Mononuclear cell (primary cell): Measurements from ENCODE around the gene TRPV4. TPM values are rescaled to one million over a fixed set of nuclear protein-coding genes. Genes with fewer than 3 reads are reported as not detected.

ENCODE experiments used
- H3K27me3 ChIP-seq: 2 replicates; pipeline ENCODE4 v1.6.0; 2011; ENCODE audit warnings: low read length, control low read depth; ENCODE audit not compliant: insufficient read depth
- H3K4me1 ChIP-seq: 2 replicates; pipeline ENCODE4 v1.5.1; 2011; ENCODE audit warnings: mild to moderate bottlenecking, low read length, control low read depth; ENCODE audit not compliant: insufficient read depth
- H3K4me3 ChIP-seq: 2 replicates; pipeline ENCODE4 v1.5.1; 2011; ENCODE audit warnings: mild to moderate bottlenecking, low read length, moderate library complexity
- H3K9me3 ChIP-seq: 2 replicates; pipeline ENCODE4 v1.5.1; 2011; ENCODE audit warnings: low read depth, mild to moderate bottlenecking, control low read depth, low read length
- total RNA-seq: library from RNA; depleted of rRNA; stranded (reverse); fragments of >200 nt; gene quantifications from one replicate; pipeline ENCODE4 v1.2.3, GENCODE V29; 2012

The TRPV4 gene
- total RNA-seq, 1 donor = 0.31 TPM

DNA sequence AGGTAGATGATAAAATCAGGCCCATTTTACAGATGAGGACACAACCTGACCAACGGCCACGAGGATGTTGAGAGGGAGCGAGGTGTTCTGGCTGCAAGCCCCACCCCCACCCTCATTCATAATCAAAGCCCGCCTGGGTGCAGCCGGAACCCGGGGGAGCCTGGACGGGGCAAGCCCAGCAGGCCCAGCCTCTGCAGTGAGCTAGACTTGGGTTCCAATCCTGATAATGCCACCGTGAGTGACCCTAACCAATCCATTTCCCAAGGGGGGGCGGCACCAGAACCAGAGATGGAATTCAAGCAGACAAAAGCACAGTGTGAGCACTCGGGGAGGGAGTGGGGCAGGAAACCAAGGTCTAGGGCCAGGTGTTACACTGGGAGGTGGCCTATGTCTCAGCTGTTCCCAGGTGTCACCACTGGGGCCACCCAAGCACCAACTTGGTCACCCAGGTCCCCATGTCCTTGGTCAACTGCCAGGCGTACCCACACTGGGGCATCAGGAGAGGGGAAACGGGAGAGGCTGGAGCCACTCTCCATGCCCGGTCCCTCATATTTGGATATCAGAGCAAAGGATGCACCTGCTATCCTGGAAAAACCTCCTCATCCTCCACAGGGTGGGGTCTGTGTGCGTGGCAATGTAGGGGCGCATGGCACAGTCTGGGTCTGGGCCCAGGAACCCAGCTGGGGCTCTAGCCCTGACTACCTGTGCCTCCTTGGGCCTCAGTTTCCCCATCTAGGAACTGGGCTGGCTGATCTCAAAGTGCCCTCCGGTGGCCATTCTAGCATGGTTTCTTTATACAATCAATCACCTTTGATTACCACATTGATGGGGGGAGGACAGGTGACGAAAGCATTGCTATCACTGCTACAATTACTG, 61.2 kb downstream of the TRPV4 start:
- H3K9me3 ChIP-seq = no peaks in the 10 kb centered on the region
- H3K4me3 ChIP-seq = no peak overlapping the region
- H3K27me3 ChIP-seq = no peaks in the 10 kb centered on the region
- no peaks in the 10 kb centered on the region for H3K4me1 ChIP-seq

GRCh38 chr12:109770861-109771670, 62.1 kb downstream of the TRPV4 start:
- Histone ChIP-seq H3K9me3 (no peaks in the 10 kb centered on the region), H3K4me1 (no peaks in the 10 kb centered on the region)

GRCh38 chr12:109770104-109770860, 62.9 kb downstream of the TRPV4 start:
- no peak overlapping the region for H3K4me3 ChIP-seq
- H3K27me3 ChIP-seq = no peaks in the 10 kb centered on the region
- no peaks in the 10 kb centered on the region for H3K4me1 ChIP-seq
- H3K9me3 ChIP-seq = no peaks in the 10 kb centered on the region

More at GRCh38 chr12:109770861-109771670, 62.1 kb downstream of the TRPV4 start:
- no peaks in the 10 kb centered on the region for H3K27me3 ChIP-seq
- H3K4me3 ChIP-seq = no peak overlapping the region

DNA sequence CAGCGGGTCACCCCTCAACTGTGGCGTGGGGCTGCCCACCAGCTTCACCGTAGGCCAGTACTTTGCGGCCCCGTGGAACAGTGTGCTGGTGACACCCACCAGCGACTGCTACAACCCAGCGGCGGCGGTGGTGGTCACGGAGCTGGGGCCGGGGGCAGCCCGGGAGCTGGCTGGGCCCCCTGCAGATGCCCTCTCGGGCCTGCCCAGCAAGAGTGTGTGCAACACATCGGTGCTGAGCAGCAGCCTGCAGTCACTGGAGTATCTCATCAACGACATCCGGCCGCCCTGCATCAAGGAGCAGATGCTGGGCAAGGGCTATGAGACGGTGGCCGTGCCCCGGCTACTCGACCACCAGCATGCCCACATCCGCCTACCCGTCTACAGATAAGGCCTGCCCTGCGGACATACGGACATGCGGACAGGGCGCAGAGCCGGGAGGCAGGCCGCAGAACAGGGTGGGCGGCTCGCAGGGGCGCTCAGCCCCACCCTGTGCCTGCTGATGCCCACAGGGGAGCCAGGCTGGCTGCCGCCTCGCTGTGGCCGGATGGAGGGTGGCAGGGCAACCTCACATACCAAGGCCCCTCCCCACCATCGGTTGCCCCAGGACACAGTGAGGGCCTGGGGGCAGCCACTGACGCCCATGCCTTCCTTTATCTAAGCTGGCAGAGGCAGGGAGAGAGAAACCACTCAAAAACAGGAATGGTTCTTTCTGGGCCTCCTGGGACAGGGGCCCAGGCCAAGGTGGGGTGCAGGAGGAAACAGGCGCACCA, 64.1 kb downstream of the TRPV4 start:
- Histone ChIP-seq H3K4me1 (no peaks in the 10 kb centered on the region), H3K9me3 (no peaks in the 10 kb centered on the region), H3K27me3 (no peaks in the 10 kb centered on the region), H3K4me3 (no peak overlapping the region)

- no peaks in the 10 kb centered on the region for H3K9me3 ChIP-seq
- H3K27me3 ChIP-seq = no peaks in the 10 kb centered on the region
- H3K4me1 ChIP-seq = no peaks in the 10 kb centered on the region
- H3K4me3 ChIP-seq = no peak overlapping the region
Observed at GRCh38 chr12:109767991-109768900, 65.0 kb downstream of the TRPV4 start.

GRCh38 chr12:109767456-109767855, 65.7 kb downstream of the TRPV4 start:
- Histone ChIP-seq H3K4me1 (no peaks in the 10 kb centered on the region), H3K27me3 (no peaks in the 10 kb centered on the region), H3K4me3 (no peak overlapping the region), H3K9me3 (no peaks in the 10 kb centered on the region)

DNA sequence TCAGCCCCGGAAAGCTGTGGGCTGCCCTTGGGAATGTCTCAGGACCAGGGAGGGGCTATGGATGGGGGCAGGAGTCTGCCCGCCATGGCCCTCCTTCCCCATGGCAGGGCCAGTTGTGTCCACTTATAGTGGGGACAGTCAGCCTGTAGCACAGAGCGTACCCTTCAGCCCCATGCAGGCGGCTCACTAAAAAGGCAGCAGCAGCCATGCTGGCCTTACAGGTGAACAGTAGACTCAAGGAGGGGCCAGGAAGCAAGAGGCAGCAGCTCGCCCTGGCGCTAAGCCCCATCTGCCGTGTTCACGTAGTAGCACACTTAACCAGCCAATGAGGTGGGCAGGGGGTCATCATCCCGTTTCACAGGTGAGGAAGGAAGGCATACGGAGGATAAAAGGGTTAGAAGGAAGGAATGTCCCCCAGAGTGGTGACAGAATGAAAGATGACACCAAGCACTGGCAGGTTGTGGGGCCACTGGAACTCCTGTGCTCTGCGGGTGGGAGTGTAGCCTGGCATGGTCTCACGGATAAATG, 66.9 kb downstream of the TRPV4 start:
- Histone ChIP-seq H3K4me3 (no peak overlapping the region), H3K4me1 (no peaks in the 10 kb centered on the region), H3K27me3 (no peaks in the 10 kb centered on the region), H3K9me3 (no peaks in the 10 kb centered on the region)

- Histone ChIP-seq H3K9me3 (no peaks in the 10 kb centered on the region), H3K27me3 (no peaks in the 10 kb centered on the region), H3K4me3 (no peak overlapping the region), H3K4me1 (no peaks in the 10 kb centered on the region)
Observed at GRCh38 chr12:109765446-109765810, 67.8 kb downstream of the TRPV4 start.

- no peaks in the 10 kb centered on the region for H3K27me3 ChIP-seq
- no peak overlapping the region for H3K4me3 ChIP-seq
- H3K9me3 ChIP-seq = no peaks in the 10 kb centered on the region
- no peaks in the 10 kb centered on the region for H3K4me1 ChIP-seq
Observed at GRCh38 chr12:109764776-109765445, 68.3 kb downstream of the TRPV4 start.

- Histone ChIP-seq H3K4me3 (no peak overlapping the region), H3K4me1 (no peaks in the 10 kb centered on the region), H3K9me3 (no peaks in the 10 kb centered on the region), H3K27me3 (no peaks in the 10 kb centered on the region)
Observed at GRCh38 chr12:109764123-109764522, 69.1 kb downstream of the TRPV4 start.

GRCh38 chr12:109763201-109763841, 69.9 kb downstream of the TRPV4 start:
- no peaks in the 10 kb centered on the region for H3K9me3 ChIP-seq
- H3K4me1 ChIP-seq = no peaks in the 10 kb centered on the region
- no peaks in the 10 kb centered on the region for H3K27me3 ChIP-seq
- no peak overlapping the region for H3K4me3 ChIP-seq

- no peaks in the 10 kb centered on the region for H3K4me1 ChIP-seq
- no peaks in the 10 kb centered on the region for H3K9me3 ChIP-seq
- H3K27me3 ChIP-seq = no peaks in the 10 kb centered on the region
- H3K4me3 ChIP-seq = no peak overlapping the region
Observed at GRCh38 chr12:109762673-109763191, 70.5 kb downstream of the TRPV4 start.
